Neural cell (in vitro differentiated cells): ENCODE results near the gene ZG16B.

ENCODE experiments used
- TAF1 ChIP-seq: IDR thresholded peaks from 2 replicates; pipeline ENCODE4 v1.6.1; 2012; ENCODE audit warnings: low read depth
- TF ChIP-seq, protein P1 (sequence below): fragments of 450-650 bp; IDR thresholded peaks from 2 replicates; pipeline ENCODE4 v1.5.1; 2014; ENCODE audit warnings: antibody characterized with exemption, mild to moderate bottlenecking, moderate library complexity; ENCODE audit not compliant: poor library complexity, severe bottlenecking

DNA sequence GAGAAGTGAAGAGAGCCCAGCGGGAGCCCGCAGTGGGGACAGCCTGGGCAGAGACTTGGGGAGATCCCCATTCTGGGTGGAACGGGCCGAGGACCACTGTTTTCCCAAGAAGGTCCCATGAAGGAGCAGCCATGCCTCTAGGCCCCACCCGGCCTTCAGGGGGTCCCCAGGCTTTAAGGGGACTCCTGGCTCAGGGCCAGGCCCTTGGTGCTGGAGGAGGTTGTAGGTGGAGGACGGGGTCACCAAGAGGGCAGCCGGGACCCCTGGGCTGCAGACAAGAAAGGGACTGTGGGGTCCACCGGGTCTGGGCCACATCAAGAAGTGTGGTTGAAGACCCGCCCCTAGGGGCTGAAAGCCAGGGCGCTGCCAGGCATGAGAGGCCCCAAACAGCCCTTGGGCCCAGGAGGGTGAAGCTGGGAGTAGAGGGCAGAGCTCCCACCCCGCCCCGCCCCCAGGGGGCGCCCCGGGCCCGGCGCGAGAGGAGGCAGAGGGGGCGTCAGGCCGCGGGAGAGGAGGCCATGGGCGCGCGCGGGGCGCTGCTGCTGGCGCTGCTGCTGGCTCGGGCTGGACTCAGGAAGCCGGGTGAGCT lies 13.3 kb upstream of the ZG16B start, which contains the start of gene PRSS21:
- TF ChIP-seq, protein P1, sequence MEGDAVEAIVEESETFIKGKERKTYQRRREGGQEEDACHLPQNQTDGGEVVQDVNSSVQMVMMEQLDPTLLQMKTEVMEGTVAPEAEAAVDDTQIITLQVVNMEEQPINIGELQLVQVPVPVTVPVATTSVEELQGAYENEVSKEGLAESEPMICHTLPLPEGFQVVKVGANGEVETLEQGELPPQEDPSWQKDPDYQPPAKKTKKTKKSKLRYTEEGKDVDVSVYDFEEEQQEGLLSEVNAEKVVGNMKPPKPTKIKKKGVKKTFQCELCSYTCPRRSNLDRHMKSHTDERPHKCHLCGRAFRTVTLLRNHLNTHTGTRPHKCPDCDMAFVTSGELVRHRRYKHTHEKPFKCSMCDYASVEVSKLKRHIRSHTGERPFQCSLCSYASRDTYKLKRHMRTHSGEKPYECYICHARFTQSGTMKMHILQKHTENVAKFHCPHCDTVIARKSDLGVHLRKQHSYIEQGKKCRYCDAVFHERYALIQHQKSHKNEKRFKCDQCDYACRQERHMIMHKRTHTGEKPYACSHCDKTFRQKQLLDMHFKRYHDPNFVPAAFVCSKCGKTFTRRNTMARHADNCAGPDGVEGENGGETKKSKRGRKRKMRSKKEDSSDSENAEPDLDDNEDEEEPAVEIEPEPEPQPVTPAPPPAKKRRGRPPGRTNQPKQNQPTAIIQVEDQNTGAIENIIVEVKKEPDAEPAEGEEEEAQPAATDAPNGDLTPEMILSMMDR: no peak
- no peak for TF ChIP-seq TAF1
